HEK293 (cell line): ENCODE data around the gene UBE4B.

ENCODE experiments used
- CTCF ChIA-PET: fragments of 350-600 bp; formaldehyde crosslinking; extraction: SDS; loops from one replicate; lab custom pipeline; 2021; ENCODE audit warnings: antibody characterized with exemption; lab: Yijun Ruan, JAX
- POLR2A ChIA-PET: fragments of 300-600 bp; formaldehyde crosslinking; extraction: SDS; loops from one replicate; lab custom pipeline; 2020; ENCODE audit warnings: antibody characterized with exemption, inconsistent platforms; lab: Yijun Ruan, JAX
- H3K27ac ChIP-seq: fragments of 200-500 bp; sonication (Bioruptor generic); 2 replicates; pipeline ENCODE4 v1.5.1; 2014; ENCODE audit warnings: low read depth, low read length, control low read depth, inconsistent platforms; ENCODE audit errors: extremely low read depth
- H3K36me3 ChIP-seq, 2 experiments: fragments of 200-500 bp in 1 of 2; sonication (Bioruptor generic) in 1 of 2; 1 replicate in 1 of 2; 2 replicates in 1 of 2; pipeline ENCODE4 v1.5.1; 2014 to 2017; ENCODE audit warnings: inconsistent platforms in 2 of 2, low read length in 2 of 2; ENCODE audit not compliant: control insufficient read depth in 2 of 2, insufficient read depth in 1 of 2
- H3K4me1 ChIP-seq: fragments of 200-500 bp; sonication (Bioruptor generic); 2 replicates; pipeline ENCODE4 v1.5.1; 2014; ENCODE audit warnings: mild to moderate bottlenecking, low read length, inconsistent platforms; ENCODE audit not compliant: control insufficient read depth, insufficient read depth
- H3K4me3 ChIP-seq: 2 replicates; pipeline ENCODE4 v1.5.1; 2011; ENCODE audit warnings: low read depth, mild to moderate bottlenecking, control low read depth, low read length, moderate library complexity
- H3K9me3 ChIP-seq: fragments of 200-500 bp; sonication (Bioruptor generic); 2 replicates; pipeline ENCODE4 v1.5.1; 2014; ENCODE audit warnings: low read depth, low read length, inconsistent platforms; ENCODE audit not compliant: control insufficient read depth, insufficient read depth
- BCL11B ChIP-seq: fragments of 450-650 bp; formaldehyde crosslinking; IDR thresholded peaks from 2 replicates; pipeline ENCODE4 v1.5.1; 2016; ENCODE audit warnings: low read depth, missing biosample characterization, missing genetic modification characterization
- GLI2 ChIP-seq: fragments of 450-650 bp; formaldehyde crosslinking; IDR thresholded peaks from 2 replicates; pipeline ENCODE4; 2017; ENCODE audit warnings: missing biosample characterization, missing genetic modification characterization, low read depth, borderline replicate concordance
- PRDM6 ChIP-seq: fragments of 450-650 bp; formaldehyde crosslinking; IDR thresholded peaks from 2 replicates; pipeline ENCODE4 v1.5.1; 2017; ENCODE audit warnings: missing biosample characterization, missing genetic modification characterization
- REST ChIP-seq: fragments of 450-650 bp; formaldehyde crosslinking; IDR thresholded peaks from 2 replicates; pipeline ENCODE4 v1.5.1; 2016; ENCODE audit warnings: missing biosample characterization, missing genetic modification characterization
- ZIC2 ChIP-seq: fragments of 450-650 bp; formaldehyde crosslinking; IDR thresholded peaks from 2 replicates; pipeline ENCODE4 v1.5.1; 2016; ENCODE audit warnings: missing biosample characterization, missing genetic modification characterization
- ZNF112 ChIP-seq: fragments of 450-650 bp; formaldehyde crosslinking; IDR thresholded peaks from 2 replicates; pipeline ENCODE4 v1.5.0; 2017; ENCODE audit warnings: missing biosample characterization, missing genetic modification characterization
- ZNF146 ChIP-seq: fragments of 450-650 bp; formaldehyde crosslinking; IDR thresholded peaks from 2 replicates; pipeline ENCODE4 v1.5.1; 2016; ENCODE audit warnings: missing biosample characterization, missing genetic modification characterization
- ZNF174 ChIP-seq: fragments of 450-650 bp; formaldehyde crosslinking; IDR thresholded peaks from 2 replicates; pipeline ENCODE4 v1.5.0; 2017; ENCODE audit warnings: missing biosample characterization, mild to moderate bottlenecking, missing genetic modification characterization
- ZNF202 ChIP-seq: fragments of 450-650 bp; formaldehyde crosslinking; IDR thresholded peaks from 2 replicates; pipeline ENCODE4 v1.5.1; 2016; ENCODE audit warnings: missing biosample characterization, missing genetic modification characterization, borderline replicate concordance
- ZNF280D ChIP-seq: fragments of 450-650 bp; formaldehyde crosslinking; IDR thresholded peaks from 2 replicates; pipeline ENCODE4 v1.5.1; 2016; ENCODE audit warnings: missing biosample characterization, missing genetic modification characterization
- ZNF548 ChIP-seq: fragments of 450-650 bp; formaldehyde crosslinking; IDR thresholded peaks from 2 replicates; pipeline ENCODE4 v1.5.1; 2016; ENCODE audit warnings: missing biosample characterization, missing genetic modification characterization
- ZNF560 ChIP-seq: fragments of 450-650 bp; formaldehyde crosslinking; IDR thresholded peaks from 2 replicates; pipeline ENCODE4 v1.5.1; 2017; ENCODE audit warnings: missing biosample characterization, missing genetic modification characterization, borderline replicate concordance
- ZNF664 ChIP-seq: fragments of 450-650 bp; formaldehyde crosslinking; IDR thresholded peaks from 2 replicates; pipeline ENCODE4 v1.5.1; 2016; ENCODE audit warnings: missing biosample characterization, missing genetic modification characterization
- ZNF670 ChIP-seq: fragments of 450-650 bp; formaldehyde crosslinking; IDR thresholded peaks from 2 replicates; pipeline ENCODE4 v1.5.1; 2016; ENCODE audit warnings: missing biosample characterization, missing genetic modification characterization, low read depth
- ZNF692 ChIP-seq: fragments of 450-650 bp; formaldehyde crosslinking; IDR thresholded peaks from 2 replicates; pipeline ENCODE4 v1.5.1; 2016; ENCODE audit warnings: missing biosample characterization, missing genetic modification characterization
- ZNF747 ChIP-seq: fragments of 450-650 bp; formaldehyde crosslinking; IDR thresholded peaks from 2 replicates; pipeline ENCODE4 v1.5.1; 2016; ENCODE audit warnings: missing biosample characterization, missing genetic modification characterization
- ZNF837 ChIP-seq: fragments of 450-650 bp; formaldehyde crosslinking; IDR thresholded peaks from 2 replicates; pipeline ENCODE4 v1.5.1; 2016; ENCODE audit warnings: missing biosample characterization, missing genetic modification characterization
- TF ChIP-seq, protein P1 (sequence below): IDR thresholded peaks from 2 replicates; pipeline ENCODE4 v1.6.1; 2011; ENCODE audit warnings: mild to moderate bottlenecking, low read depth, low read length, borderline replicate concordance
- TF ChIP-seq, protein P2 (sequence below): fragments of 450-650 bp; formaldehyde crosslinking; IDR thresholded peaks from 2 replicates; pipeline ENCODE4 v1.5.1; 2017; ENCODE audit warnings: missing biosample characterization, mild to moderate bottlenecking, missing genetic modification characterization, moderate library complexity
- TF ChIP-seq, protein P3 (sequence below): sonication (generic); formaldehyde crosslinking; IDR thresholded peaks from 2 replicates; pipeline ENCODE4 v1.8.1; 2022; ENCODE audit warnings: mild to moderate bottlenecking, moderate library complexity, missing genetic modification reagents

The UBE4B gene

GRCh38 chr1:10212476-10212875, 179.7 kb downstream of the UBE4B start:
- CTCF ChIA-PET: interaction anchor here (0.6 kb wide), 1 partner anchor 892 kb away, joined by 3 read pairs; no protein-coding TSS in a partner anchor
- POLR2A ChIA-PET: interaction anchor here (0.6 to 1.0 kb wide), 3 partner anchors 9 to 1029 kb away, joined by 3 to 12 read pairs (median 5); no protein-coding TSS in a partner anchor
- TF ChIP-seq BCL11B (tag by site-specific recombination) (no peak), ZNF560 (tag by site-specific recombination) (no peak), ZNF112 (tag by site-specific recombination) (no peak), ZNF837 (no peak), ZNF174 (tag by site-specific recombination) (no peak), ZNF664 (tag by site-specific recombination) (no peak), ZNF146 (tag by site-specific recombination) (no peak), ZNF747 (tag by site-specific recombination) (no peak), REST (tag by site-specific recombination) (no peak), ZNF548 (tag by site-specific recombination) (no peak), ZIC2 (no peak), ZNF692 (tag by site-specific recombination) (no peak), ZNF670 (no peak)
- TF ChIP-seq, protein P1, sequence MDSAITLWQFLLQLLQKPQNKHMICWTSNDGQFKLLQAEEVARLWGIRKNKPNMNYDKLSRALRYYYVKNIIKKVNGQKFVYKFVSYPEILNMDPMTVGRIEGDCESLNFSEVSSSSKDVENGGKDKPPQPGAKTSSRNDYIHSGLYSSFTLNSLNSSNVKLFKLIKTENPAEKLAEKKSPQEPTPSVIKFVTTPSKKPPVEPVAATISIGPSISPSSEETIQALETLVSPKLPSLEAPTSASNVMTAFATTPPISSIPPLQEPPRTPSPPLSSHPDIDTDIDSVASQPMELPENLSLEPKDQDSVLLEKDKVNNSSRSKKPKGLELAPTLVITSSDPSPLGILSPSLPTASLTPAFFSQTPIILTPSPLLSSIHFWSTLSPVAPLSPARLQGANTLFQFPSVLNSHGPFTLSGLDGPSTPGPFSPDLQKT: no peak
- TF ChIP-seq, protein P2, sequence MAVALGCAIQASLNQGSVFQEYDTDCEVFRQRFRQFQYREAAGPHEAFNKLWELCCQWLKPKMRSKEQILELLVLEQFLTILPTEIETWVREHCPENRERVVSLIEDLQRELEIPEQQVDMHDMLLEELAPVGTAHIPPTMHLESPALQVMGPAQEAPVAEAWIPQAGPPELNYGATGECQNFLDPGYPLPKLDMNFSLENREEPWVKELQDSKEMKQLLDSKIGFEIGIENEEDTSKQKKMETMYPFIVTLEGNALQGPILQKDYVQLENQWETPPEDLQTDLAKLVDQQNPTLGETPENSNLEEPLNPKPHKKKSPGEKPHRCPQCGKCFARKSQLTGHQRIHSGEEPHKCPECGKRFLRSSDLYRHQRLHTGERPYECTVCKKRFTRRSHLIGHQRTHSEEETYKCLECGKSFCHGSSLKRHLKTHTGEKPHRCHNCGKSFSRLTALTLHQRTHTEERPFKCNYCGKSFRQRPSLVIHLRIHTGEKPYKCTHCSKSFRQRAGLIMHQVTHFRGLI: no peak
- Histone ChIP-seq H3K4me1 (peaks cover 16% of the 10 kb centered on the region), H3K4me3 (peak overlapping the region; percentile 96), H3K9me3 (no peaks in the 10 kb centered on the region), H3K27ac (peak overlapping the region; percentile 90; the same call in 1 of the 2 replicates), H3K36me3 (no peaks in the 10 kb centered on the region; a peak in 1 of 3 replicates)

GRCh38 chr1:10213186-10213705, 180.5 kb downstream of the UBE4B start:
- Histone ChIP-seq H3K4me3 (no peak overlapping the region), H3K27ac (no peak overlapping the region), H3K36me3 (no peaks in the 10 kb centered on the region; a peak in 1 of 3 replicates), H3K4me1 (peaks cover 22% of the 10 kb centered on the region), H3K9me3 (no peaks in the 10 kb centered on the region)
- POLR2A ChIA-PET: interaction anchor here (0.6 kb wide), 1 partner anchor 286 kb away, joined by 4 read pairs; no protein-coding TSS in a partner anchor
- CTCF ChIA-PET: no interaction called here
- TF ChIP-seq, protein P3, sequence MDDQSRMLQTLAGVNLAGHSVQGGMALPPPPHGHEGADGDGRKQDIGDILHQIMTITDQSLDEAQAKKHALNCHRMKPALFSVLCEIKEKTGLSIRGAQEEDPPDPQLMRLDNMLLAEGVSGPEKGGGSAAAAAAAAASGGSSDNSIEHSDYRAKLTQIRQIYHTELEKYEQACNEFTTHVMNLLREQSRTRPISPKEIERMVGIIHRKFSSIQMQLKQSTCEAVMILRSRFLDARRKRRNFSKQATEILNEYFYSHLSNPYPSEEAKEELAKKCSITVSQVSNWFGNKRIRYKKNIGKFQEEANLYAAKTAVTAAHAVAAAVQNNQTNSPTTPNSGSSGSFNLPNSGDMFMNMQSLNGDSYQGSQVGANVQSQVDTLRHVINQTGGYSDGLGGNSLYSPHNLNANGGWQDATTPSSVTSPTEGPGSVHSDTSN: no peak
- TF ChIP-seq ZNF280D (tag by site-specific recombination): no peak
- TF ChIP-seq PRDM6: peak; percentile 36; the same call in 1 of the 2 replicates
- TF ChIP-seq ZNF146 (tag by site-specific recombination): no peak
- TF ChIP-seq ZNF202 (tag by site-specific recombination): no peak
- no peak for TF ChIP-seq GLI2 (tag by site-specific recombination)
